GM23248 (cell line): ENCODE data around the gene LIPT1. TPM values are rescaled to one million over a fixed set of nuclear protein-coding genes. Genes with fewer than 3 reads are reported as not detected.
"Not testable (repeated sequence)": the region's sequence is repeated elsewhere in the genome, so short reads cannot be mapped to it uniquely, and the experiment has no call there.

ENCODE experiments used
- DNase-seq: peaks from one replicate; pipeline ENCODE4 v3.0.0-alpha.2; 2015
- H2AFZ ChIP-seq: fragments of 200-600 bp; sonication (generic); 2 replicates; pipeline ENCODE4 v1.6.1; 2016; ENCODE audit warnings: antibody characterized with exemption
- H3F3A ChIP-seq: fragments of 200-600 bp; sonication (generic); 2 replicates; pipeline ENCODE4 v1.6.1; 2016; ENCODE audit warnings: mild to moderate bottlenecking, antibody characterized with exemption, mixed run types; ENCODE audit not compliant: insufficient read depth
- H3K27ac ChIP-seq: fragments of 200-600 bp; sonication (generic); 2 replicates; pipeline ENCODE4 v1.5.1; 2016; ENCODE audit warnings: mild to moderate bottlenecking
- H3K27me3 ChIP-seq: fragments of 200-600 bp; sonication (generic); replicated peaks from 2 replicates; pipeline ENCODE4 v1.6.1; 2016; ENCODE audit warnings: mild to moderate bottlenecking; ENCODE audit not compliant: insufficient read depth
- H3K36me3 ChIP-seq: fragments of 200-600 bp; sonication (generic); 2 replicates; pipeline ENCODE4 v1.6.1; 2016; ENCODE audit warnings: low read depth, mild to moderate bottlenecking
- H3K4me1 ChIP-seq: fragments of 200-600 bp; sonication (generic); 2 replicates; pipeline ENCODE4 v1.6.1; 2016; ENCODE audit warnings: mild to moderate bottlenecking; ENCODE audit not compliant: insufficient read depth
- H3K4me2 ChIP-seq: fragments of 200-600 bp; sonication (generic); one replicate; pipeline ENCODE4 v1.6.1; 2016; ENCODE audit warnings: mild to moderate bottlenecking; ENCODE audit not compliant: unreplicated experiment
- H3K4me3 ChIP-seq: fragments of 200-600 bp; sonication (generic); 2 replicates; pipeline ENCODE4 v1.5.1; 2016; ENCODE audit warnings: mild to moderate bottlenecking
- H3K79me2 ChIP-seq: fragments of 200-600 bp; sonication (generic); 2 replicates; pipeline ENCODE4 v1.6.1; 2016; ENCODE audit warnings: mild to moderate bottlenecking; ENCODE audit not compliant: insufficient read depth
- H3K9ac ChIP-seq: fragments of 200-600 bp; sonication (generic); 2 replicates; pipeline ENCODE4 v1.6.1; 2016; ENCODE audit warnings: mild to moderate bottlenecking
- H3K9me2 ChIP-seq: fragments of 200-600 bp; sonication (generic); 2 replicates; pipeline ENCODE4 v1.6.1; 2016; ENCODE audit warnings: mixed run types, mild to moderate bottlenecking, moderate library complexity; ENCODE audit not compliant: insufficient read depth
- H3K9me3 ChIP-seq: fragments of 200-600 bp; sonication (generic); one replicate; pipeline ENCODE4 v1.6.1; 2017; ENCODE audit warnings: low read depth
- H4K20me1 ChIP-seq: fragments of 200-600 bp; sonication (generic); 2 replicates; pipeline ENCODE4 v1.6.0; 2016; ENCODE audit not compliant: insufficient read depth
- EZH2 ChIP-seq: fragments of 200-600 bp; sonication (generic); IDR thresholded peaks from 2 replicates; pipeline ENCODE4 v1.6.1; 2018; ENCODE audit warnings: antibody characterized with exemption, mild to moderate bottlenecking; ENCODE audit not compliant: insufficient read depth, poor library complexity, severe bottlenecking
- EZH2phosphoT487 ChIP-seq: fragments of 200-600 bp; sonication (generic); IDR thresholded peaks from 2 replicates; pipeline ENCODE4 v1.6.1; 2018; ENCODE audit warnings: antibody characterized with exemption, moderate library complexity, mild to moderate bottlenecking, low read depth; ENCODE audit not compliant: insufficient read depth
- WGBS, 2 experiments: methylation state at CpG; one replicate each; pipeline ENCODE4 v1.1.6; 2015 to 2017; ENCODE audit warnings: low lambda C conversion rate in 2 of 2, low coverage in 1 of 2; ENCODE audit errors: missing lambda C conversion rate in 2 of 2; 5-methylcytosine and 5-hydroxymethylcytosine counted together
- in situ Hi-C: fragments of 300-500 bp; cut with MboI; formaldehyde crosslinking; loops from 2 replicates; pipeline ENCODE4 v1.15.0; 2020
- polyA plus RNA-seq: library from polyadenylated mRNA; unstranded; fragments of >200 nt; fragmentation: Nextera tagmentation; extraction: Ambion mirVana; gene quantifications from 2 replicates; pipeline ENCODE4 v1.2.1, GENCODE V29; 2016
- total RNA-seq: library from RNA; depleted of rRNA; stranded (reverse); fragments of >200 nt; shearing (Covaris generic); gene quantifications from 2 replicates; pipeline ENCODE4 v1.2.3, GENCODE V29; 2014

Gene LIPT1
- total and polyA plus RNA-seq, 2 experiments from 2014 or later, result 4.6 to 8.8 TPM

DNA sequence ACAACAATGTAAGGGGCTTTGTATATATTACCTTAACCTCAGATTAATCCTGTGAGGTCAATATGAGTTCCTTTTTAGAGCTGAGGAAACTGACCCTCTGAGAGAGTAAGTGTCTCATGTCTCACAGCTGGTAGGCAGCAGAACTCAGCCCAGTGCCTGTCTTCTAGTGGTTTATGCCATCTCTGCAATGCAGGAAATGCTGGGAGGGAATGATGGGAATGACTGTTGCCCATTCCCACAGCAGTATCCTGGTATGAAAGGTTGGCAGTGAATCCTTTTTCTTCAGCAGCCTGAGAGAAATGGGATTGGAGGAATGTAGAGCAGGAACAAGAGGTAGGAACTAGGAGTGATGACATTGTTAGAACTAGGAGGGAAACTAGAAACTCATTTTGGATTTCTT, 32.2 kb downstream of the LIPT1 start:
- H3K79me2 ChIP-seq, result peaks cover 98% of the 10 kb centered on the region
- in situ Hi-C loops, result no loop called here
- H3K27ac ChIP-seq, result no peak overlapping the region

DNA sequence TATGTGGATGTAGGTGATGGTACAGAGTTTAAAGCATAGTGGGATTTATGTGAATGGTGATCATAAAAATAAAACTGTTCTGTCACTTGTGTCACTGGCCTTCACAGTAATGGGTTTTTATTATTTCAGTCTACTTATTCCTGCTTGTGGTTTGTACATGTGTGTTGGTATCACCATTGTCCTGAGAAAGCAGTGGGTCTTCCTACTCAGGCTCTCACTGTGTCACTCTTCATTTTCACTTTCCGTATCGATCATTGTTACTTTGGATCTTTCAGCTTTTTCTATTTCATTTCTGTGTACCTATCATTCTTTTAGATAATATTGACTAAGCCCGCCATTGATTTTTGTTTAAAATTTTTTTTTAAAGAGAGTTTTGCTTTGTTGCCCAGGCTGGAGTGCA, 33.6 kb downstream of the LIPT1 start:
- no peaks in the 10 kb centered on the region for H3K4me1 ChIP-seq
- H2AFZ ChIP-seq, result no peak overlapping the region
- H3K9me3 ChIP-seq, result no peaks in the 10 kb centered on the region
- in situ Hi-C loops, result no loop called here
- DNase-seq, result no peak
- H3K9ac ChIP-seq, result no peak overlapping the region
- no peaks in the 10 kb centered on the region for H3K9me2 ChIP-seq
- no peak overlapping the region for H3K4me2 ChIP-seq
- H3K4me3 ChIP-seq, result no peak overlapping the region
- peaks cover 88% of the 10 kb centered on the region for H3K79me2 ChIP-seq
- H3K27ac ChIP-seq, result no peak overlapping the region
- WGBS, 2 experiments, result 98% methylated on average over 3 of the region's 3 CpGs
- H3F3A ChIP-seq, result no peaks in the 10 kb centered on the region
- no peaks in the 10 kb centered on the region for H3K27me3 ChIP-seq
- TF ChIP-seq EZH2phosphoT487, result no peak
- no peaks in the 10 kb centered on the region for H4K20me1 ChIP-seq
- peaks cover 30% of the 10 kb centered on the region for H3K36me3 ChIP-seq

More for the DNA sequence above, 32.2 kb downstream of the LIPT1 start:
- Histone ChIP-seq H3K9ac (no peak overlapping the region), H4K20me1 (no peaks in the 10 kb centered on the region), H3K4me1 (peaks cover 4% of the 10 kb centered on the region), H3K9me2 (no peaks in the 10 kb centered on the region), H3K4me3 (no peak overlapping the region), H3K9me3 (no peaks in the 10 kb centered on the region), H3K36me3 (peaks cover 16% of the 10 kb centered on the region; the same call in 1 of the 2 replicates), H3F3A (no peaks in the 10 kb centered on the region), H3K27me3 (no peaks in the 10 kb centered on the region), H3K4me2 (no peak overlapping the region), H2AFZ (no peak overlapping the region)
- TF ChIP-seq EZH2, result no peak
- no peak for TF ChIP-seq EZH2phosphoT487
- no peak for DNase-seq

DNA sequence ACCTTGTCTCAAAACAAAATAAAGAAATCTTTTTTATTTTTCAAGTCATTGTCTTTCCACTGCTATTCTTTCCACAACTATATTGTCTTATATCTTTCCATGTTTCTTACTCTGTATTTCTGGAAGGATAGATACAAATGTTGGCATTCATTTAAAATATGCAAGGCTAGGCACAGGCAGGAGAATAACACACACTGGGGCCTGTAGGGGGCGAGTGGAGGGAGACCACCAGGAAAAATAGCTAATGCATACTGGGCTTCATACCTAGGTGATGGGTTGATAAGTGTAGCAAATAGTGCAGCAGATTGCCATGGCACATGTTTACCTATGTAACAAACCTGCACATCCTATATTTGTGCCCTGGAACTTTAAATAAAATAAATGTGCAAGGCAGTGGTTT, 35.8 kb downstream of the LIPT1 start:
- WGBS, 2 experiments, result 53 to 79% methylated on average over 1 of the region's 1 CpG
- Histone ChIP-seq H3K27me3 (no peaks in the 10 kb centered on the region), H3K9ac (no peak overlapping the region), H2AFZ (no peak overlapping the region), H3K79me2 (peaks cover 70% of the 10 kb centered on the region), H3K4me1 (no peaks in the 10 kb centered on the region), H3K4me2 (no peak overlapping the region), H3K27ac (no peak overlapping the region), H3K9me3 (no peaks in the 10 kb centered on the region), H3K9me2 (no peaks in the 10 kb centered on the region), H4K20me1 (no peaks in the 10 kb centered on the region), H3K36me3 (peaks cover 35% of the 10 kb centered on the region), H3K4me3 (no peak overlapping the region), H3F3A (no peaks in the 10 kb centered on the region)
- in situ Hi-C loops, result no loop called here
- no peak for DNase-seq
- TF ChIP-seq EZH2 (no peak), EZH2phosphoT487 (no peak)

DNA sequence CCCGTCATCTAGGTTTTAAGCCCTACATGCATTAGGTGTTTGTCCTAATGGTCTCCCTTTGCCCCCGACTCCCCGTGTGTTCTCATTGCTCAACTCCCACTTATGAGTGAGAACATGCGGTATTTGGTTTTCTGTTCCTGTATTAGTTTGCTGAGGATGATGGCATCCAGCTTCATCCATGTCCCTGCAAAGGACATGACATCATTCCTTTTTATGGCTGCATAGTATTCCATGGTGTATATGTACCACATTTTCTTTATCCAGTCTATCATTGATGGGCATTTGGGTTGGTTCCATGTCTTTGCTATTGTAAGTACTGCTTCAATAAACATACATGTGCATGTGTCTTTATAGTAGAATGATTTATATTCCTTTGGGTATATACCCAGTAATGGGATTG, 37.6 kb downstream of the LIPT1 start:
- H3K9me2 ChIP-seq, H3K27ac ChIP-seq, H3K9me3 ChIP-seq, H3K4me1 ChIP-seq, H2AFZ ChIP-seq, H3K27me3 ChIP-seq, H3K9ac ChIP-seq, H3K4me2 ChIP-seq, H3K4me3 ChIP-seq, H3F3A ChIP-seq, H4K20me1 ChIP-seq, DNase-seq, in situ Hi-C loops: not testable (repeated sequence)
- peaks cover 52% of the 10 kb centered on the region for H3K79me2 ChIP-seq
- peaks cover 51% of the 10 kb centered on the region for H3K36me3 ChIP-seq
- 97 to 99% methylated on average over 4 of the region's 4 CpGs for WGBS, 2 experiments

DNA sequence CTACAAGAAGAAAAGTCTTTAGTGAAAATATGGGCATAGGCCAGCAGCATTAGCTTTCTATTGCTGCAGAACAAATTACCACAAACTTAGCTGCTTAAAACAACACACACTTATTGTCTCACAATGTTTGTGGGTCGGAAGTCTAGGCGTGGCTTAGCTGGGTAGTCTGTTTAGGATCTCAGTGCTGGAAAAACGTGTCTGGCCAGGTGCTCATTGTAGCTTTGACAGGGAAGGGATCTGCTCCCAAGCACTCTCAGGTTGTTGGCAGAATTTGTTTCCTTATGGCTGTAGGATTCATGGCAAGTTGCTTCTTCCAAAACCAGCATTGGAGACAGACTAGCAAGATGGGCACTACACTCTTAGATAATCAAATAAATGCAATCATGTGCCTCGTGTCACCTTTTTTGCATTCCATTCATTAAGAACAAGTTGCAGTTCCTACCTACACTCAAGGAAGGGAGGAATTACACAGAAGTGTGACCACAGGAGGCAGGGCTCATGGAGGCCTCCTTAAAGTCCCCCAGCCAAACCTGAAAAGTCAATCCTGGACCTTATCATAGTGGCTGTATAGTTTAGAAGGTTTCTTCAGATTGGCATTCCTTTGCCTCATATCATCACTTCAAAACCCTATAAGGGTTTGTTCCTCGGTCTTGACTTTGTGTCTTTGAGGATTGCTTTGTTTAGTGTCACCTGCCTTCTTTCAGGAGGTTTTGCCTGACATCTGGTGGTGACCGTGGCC, 43.5 kb downstream of the LIPT1 start:
- no peaks in the 10 kb centered on the region for H3K27me3 ChIP-seq
- no peak overlapping the region for H3K9ac ChIP-seq
- no peak overlapping the region for H3K4me2 ChIP-seq
- H2AFZ ChIP-seq, result no peak overlapping the region
- no peak overlapping the region for H3K4me3 ChIP-seq
- WGBS, 2 experiments, result 92 to 93% methylated on average over 6 of the region's 6 CpGs
- no peak for DNase-seq
- H3K9me3 ChIP-seq, result no peaks in the 10 kb centered on the region
- no peaks in the 10 kb centered on the region for H4K20me1 ChIP-seq
- no peak for TF ChIP-seq EZH2phosphoT487
- TF ChIP-seq EZH2, result no peak
- peaks cover 4% of the 10 kb centered on the region; the same call in 1 of the 2 replicates for H3K79me2 ChIP-seq
- no peaks in the 10 kb centered on the region for H3F3A ChIP-seq
- H3K9me2 ChIP-seq, result no peaks in the 10 kb centered on the region
- in situ Hi-C loops, result no loop called here
- no peaks in the 10 kb centered on the region for H3K4me1 ChIP-seq
- no peak overlapping the region for H3K27ac ChIP-seq
- peaks cover 22% of the 10 kb centered on the region for H3K36me3 ChIP-seq
